ENCODE results near the gene ITM2C.

ITM2C gene

DNA sequence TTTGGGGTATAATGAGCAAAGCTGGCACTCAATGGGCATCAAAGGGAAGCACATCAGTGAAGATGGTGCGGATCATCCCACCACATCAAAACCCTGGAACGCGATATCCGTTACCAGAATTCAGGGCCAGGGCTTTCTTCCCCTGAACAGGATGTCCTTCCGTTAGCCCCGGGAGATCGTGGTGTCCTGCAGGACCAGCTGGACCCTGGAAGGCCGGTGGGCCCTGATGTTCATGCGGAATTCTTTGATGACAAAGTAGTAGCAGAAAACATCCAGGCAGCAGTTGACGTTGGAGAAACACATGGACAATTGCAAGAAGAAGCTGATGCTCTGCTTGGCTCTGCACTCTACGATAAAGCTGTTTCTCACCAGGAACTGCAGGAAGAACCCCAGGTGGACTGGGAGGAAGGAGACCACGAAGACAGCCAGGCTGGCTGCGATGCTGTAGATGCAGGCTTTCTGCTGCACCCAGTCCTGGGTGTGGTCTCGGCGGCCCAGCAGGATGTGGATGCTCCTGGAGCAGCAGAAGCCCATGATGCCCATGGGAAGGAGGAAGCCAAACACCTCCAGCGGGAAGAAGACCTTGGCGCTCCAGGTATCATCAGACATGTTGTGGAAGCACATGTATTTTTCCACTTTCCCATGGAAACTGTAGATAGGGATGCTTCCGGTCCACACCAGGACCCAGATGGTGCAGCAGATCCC lies 45.3 kb downstream of the ITM2C start:
- Histone ChIP-seq H3K9me3 (ENCODE audit: control insufficient read depth, low read length) (no peaks in the 10 kb centered on the region), H3K4me3 (ENCODE audit: low read length) (no peak overlapping the region), H3K27me3 (ENCODE audit: control insufficient read depth, insufficient read depth, low read length) (no peaks in the 10 kb centered on the region), H3K9ac (ENCODE audit: low read length) (no peak overlapping the region), H3K36me3 (ENCODE audit: control insufficient read depth, insufficient read depth, low read length) (no peaks in the 10 kb centered on the region), H3K4me1 (ENCODE audit: control insufficient read depth, insufficient read depth, low read length) (peaks cover 5% of the 10 kb centered on the region)

DNA sequence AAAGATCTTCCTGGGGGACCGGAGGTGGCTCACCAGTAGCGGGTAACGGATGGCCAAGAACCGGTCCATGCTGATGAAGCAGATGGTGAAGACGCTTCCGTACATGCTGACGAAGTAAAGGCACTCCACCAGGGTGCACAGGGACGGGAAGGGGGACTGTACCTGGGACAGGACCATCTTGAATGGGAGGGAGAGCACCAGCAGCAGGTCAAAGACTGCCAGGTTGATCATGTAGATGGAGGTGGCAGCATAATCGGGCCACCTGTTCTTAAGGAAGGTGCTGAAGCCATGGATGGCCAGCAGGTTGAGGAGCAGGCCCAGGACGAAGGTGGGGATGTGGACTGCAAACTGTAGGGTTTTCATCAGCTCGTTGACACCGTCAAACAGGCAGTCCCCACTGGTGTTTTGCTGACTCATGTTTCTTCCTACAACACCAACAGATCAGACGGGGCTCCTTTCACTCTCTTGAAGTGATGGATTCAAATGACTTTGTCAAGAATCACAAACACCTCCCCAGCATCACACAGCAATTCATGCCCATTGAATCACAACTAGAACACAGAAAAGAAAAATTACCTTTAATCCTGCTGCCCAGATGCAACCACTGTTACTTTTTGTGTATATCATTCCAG lies 45.9 kb downstream of the ITM2C start:
- no peaks in the 10 kb centered on the region for H3K36me3 ChIP-seq (ENCODE audit: control insufficient read depth, insufficient read depth, low read length)
- H3K9me3 ChIP-seq (ENCODE audit: control insufficient read depth, low read length) = no peaks in the 10 kb centered on the region
- H3K4me3 ChIP-seq (ENCODE audit: low read length) = no peak overlapping the region
- H3K9ac ChIP-seq (ENCODE audit: low read length) = no peak overlapping the region
- H3K4me1 ChIP-seq (ENCODE audit: control insufficient read depth, insufficient read depth, low read length) = peaks cover 5% of the 10 kb centered on the region
- H3K27me3 ChIP-seq (ENCODE audit: control insufficient read depth, insufficient read depth, low read length) = no peaks in the 10 kb centered on the region

DNA sequence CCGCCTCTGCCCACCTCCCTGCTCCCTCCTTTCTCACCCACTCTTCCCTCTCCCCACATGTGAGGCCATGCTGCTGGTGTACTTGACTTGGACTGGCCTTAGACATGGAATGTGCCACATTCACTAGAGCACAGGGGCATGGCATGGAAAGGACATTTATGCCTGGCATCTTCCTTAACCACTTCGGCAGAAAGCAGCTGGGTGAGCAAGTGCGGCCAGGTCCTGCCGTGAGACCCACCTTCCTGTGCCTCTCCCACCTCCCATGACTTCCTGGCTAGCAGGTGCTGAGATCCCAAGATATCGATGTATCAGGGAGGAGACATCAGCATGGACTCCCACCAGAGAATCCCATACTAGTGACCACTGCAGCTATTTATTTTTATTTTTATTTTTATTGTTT lies 47.3 kb downstream of the ITM2C start:
- Histone ChIP-seq H3K36me3 (ENCODE audit: control insufficient read depth, insufficient read depth, low read length) (no peaks in the 10 kb centered on the region), H3K4me1 (ENCODE audit: control insufficient read depth, insufficient read depth, low read length) (peaks cover 5% of the 10 kb centered on the region), H3K27me3 (ENCODE audit: control insufficient read depth, insufficient read depth, low read length) (no peaks in the 10 kb centered on the region), H3K9ac (ENCODE audit: low read length) (no peak overlapping the region), H3K9me3 (ENCODE audit: control insufficient read depth, low read length) (no peaks in the 10 kb centered on the region), H3K4me3 (ENCODE audit: low read length) (no peak overlapping the region)

DNA sequence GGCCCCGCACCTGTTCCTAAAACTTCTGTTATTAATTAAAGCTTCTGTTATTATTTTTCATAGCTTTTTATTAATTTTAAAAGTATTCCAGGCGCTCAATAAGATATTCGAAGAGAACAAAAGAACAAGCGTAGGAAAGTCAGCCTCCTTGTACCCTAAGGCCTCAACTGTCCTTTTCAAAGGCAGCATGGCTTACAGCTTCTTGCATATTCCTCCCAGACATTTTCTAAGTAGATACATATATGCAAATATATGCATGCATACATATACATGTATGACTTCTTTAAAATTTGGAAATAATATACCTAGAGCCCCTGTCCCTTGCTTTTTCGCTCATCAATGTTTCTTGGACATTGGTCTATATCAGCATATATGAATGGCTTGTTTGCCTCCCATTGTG lies 48.0 kb downstream of the ITM2C start:
- Histone ChIP-seq H3K4me1 (ENCODE audit: control insufficient read depth, insufficient read depth, low read length) (peaks cover 5% of the 10 kb centered on the region), H3K27me3 (ENCODE audit: control insufficient read depth, insufficient read depth, low read length) (no peaks in the 10 kb centered on the region), H3K36me3 (ENCODE audit: control insufficient read depth, insufficient read depth, low read length) (no peaks in the 10 kb centered on the region)

DNA sequence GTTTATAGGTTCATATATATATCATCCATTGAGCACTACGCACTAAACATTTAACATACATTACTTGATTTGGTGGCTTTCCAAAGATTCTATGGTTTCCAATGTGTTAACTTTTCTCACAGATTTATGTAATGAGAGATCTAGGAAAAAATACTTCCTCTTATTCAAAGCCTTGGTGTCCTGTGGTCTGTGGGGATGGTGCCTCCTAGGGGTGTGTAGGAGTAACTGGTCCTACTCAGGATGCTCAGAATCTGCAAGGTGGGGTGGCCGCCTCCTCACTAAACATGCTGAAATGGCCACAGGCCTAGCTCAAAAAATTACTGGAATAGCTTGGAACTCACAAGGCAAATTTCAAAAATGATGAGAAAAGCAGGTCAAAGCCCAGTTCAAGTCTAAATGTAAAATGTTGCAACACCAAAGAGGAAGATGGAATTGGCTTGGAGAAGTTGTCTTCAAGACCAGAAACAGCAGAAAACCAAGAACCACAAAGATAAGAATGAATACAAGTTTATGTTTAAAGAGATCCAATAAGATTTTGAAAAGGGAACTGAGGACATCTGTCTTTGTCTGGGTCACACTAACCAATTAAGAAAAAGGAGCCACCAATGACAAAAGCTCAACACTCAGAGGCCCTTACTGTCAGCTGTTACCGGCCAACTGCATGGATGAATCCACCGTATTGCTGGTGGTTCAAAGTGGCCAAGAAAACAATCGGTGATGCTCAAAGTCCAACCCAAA lies 48.8 kb downstream of the ITM2C start:
- Histone ChIP-seq H3K27me3 (ENCODE audit: control insufficient read depth, insufficient read depth, low read length) (no peaks in the 10 kb centered on the region), H3K9me3 (ENCODE audit: control insufficient read depth, low read length) (no peaks in the 10 kb centered on the region), H3K4me1 (ENCODE audit: control insufficient read depth, insufficient read depth, low read length) (peaks cover 5% of the 10 kb centered on the region), H3K4me3 (ENCODE audit: low read length) (no peak overlapping the region), H3K9ac (ENCODE audit: low read length) (no peak overlapping the region), H3K36me3 (ENCODE audit: control insufficient read depth, insufficient read depth, low read length) (no peaks in the 10 kb centered on the region)

More for the DNA sequence above, 48.0 kb downstream of the ITM2C start:
- Histone ChIP-seq H3K9ac (ENCODE audit: low read length) (no peak overlapping the region), H3K9me3 (ENCODE audit: control insufficient read depth, low read length) (no peaks in the 10 kb centered on the region), H3K4me3 (ENCODE audit: low read length) (no peak overlapping the region)

DNA sequence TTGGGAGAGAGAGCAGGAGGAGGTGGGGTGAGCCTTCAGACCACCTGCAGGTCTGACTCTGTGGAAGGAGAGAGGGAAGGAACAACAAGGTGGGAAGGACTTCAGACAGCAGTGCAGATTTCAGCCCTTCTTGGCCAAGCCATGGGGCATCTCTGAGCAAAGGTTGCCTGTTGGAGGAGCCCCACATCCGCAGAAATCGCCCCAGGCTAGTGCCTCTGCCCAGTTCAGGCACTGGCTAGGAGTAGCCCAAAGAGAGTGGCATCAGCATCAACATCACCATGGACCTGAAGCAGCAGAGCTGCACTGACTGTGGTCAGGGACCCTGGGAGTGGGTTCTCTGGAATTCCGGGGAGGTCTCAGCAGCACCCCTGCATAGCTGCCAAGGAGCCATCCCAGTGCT lies 50.1 kb downstream of the ITM2C start:
- Histone ChIP-seq H3K4me1 (ENCODE audit: control insufficient read depth, insufficient read depth, low read length) (no peaks in the 10 kb centered on the region), H3K4me3 (ENCODE audit: low read length) (no peak overlapping the region), H3K9me3 (ENCODE audit: control insufficient read depth, low read length) (no peaks in the 10 kb centered on the region), H3K9ac (ENCODE audit: low read length) (no peak overlapping the region), H3K27me3 (ENCODE audit: control insufficient read depth, insufficient read depth, low read length) (no peaks in the 10 kb centered on the region), H3K36me3 (ENCODE audit: control insufficient read depth, insufficient read depth, low read length) (no peaks in the 10 kb centered on the region)

DNA sequence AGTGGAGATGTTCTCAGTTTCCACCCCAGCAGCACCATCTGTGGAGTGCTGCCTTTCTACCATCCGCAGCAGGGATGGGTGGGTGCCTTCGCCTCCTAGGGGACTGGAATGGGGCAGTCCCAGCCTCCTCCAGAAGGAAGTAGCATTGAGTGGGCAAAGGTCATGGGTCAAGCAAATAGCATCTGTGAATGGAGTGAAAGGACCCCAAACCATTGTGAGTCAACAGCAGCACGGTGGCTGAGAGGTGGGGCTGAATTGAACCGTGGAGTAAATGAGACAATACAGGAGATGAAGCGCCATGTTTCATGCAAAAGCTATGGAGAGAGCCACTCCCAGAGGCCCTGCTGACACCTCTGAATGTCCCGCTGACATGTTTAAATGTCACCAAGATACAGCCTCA lies 50.6 kb downstream of the ITM2C start:
- Histone ChIP-seq H3K4me1 (ENCODE audit: control insufficient read depth, insufficient read depth, low read length) (no peaks in the 10 kb centered on the region), H3K27me3 (ENCODE audit: control insufficient read depth, insufficient read depth, low read length) (no peaks in the 10 kb centered on the region), H3K9ac (ENCODE audit: low read length) (no peak overlapping the region), H3K4me3 (ENCODE audit: low read length) (no peak overlapping the region), H3K9me3 (ENCODE audit: control insufficient read depth, low read length) (no peaks in the 10 kb centered on the region), H3K36me3 (ENCODE audit: control insufficient read depth, insufficient read depth, low read length) (no peaks in the 10 kb centered on the region)

DNA sequence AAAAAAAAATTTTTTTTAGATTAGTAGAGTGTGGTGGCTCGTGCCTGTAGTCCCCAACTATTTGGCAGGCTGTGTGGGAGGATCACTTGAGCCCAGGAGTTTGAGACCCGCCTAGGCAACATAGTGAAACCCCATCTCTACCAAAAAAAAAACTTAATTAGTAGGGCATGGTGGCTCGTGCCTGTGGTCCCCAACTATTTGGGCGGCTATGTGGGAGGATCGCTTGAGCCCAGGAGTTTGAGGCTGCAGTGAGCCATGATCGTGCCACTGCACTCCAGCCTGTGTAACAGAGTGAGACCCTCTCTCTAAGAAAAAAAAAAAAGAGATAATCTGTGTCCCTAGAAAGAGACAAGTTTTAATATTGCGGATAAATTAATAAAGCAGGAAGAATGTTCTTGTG lies 51.5 kb downstream of the ITM2C start:
- no peaks in the 10 kb centered on the region for H3K4me1 ChIP-seq (ENCODE audit: control insufficient read depth, insufficient read depth, low read length)
- no peaks in the 10 kb centered on the region for H3K9me3 ChIP-seq (ENCODE audit: control insufficient read depth, low read length)
- H3K4me3 ChIP-seq (ENCODE audit: low read length) = no peak overlapping the region
- H3K36me3 ChIP-seq (ENCODE audit: control insufficient read depth, insufficient read depth, low read length) = no peaks in the 10 kb centered on the region
- H3K9ac ChIP-seq (ENCODE audit: low read length) = no peak overlapping the region
- H3K27me3 ChIP-seq (ENCODE audit: control insufficient read depth, insufficient read depth, low read length) = no peaks in the 10 kb centered on the region

DNA sequence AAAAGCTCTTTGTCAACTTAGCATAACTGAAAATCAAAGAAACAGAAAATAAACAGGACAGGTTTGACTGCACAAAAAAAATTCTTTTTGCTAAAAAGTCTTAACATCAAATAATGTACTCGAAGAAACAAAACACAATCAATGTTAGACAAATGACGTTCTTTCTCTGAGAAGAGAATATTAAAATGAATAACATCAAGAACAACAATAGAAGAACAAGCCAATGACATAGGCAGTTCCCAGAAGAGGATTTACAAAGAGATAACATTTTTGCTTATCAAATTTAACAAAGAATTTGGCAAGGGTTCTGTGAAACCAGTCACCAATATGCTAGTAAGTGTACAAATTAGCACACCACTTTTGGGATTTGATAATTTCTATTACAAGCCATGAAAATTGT lies 54.5 kb downstream of the ITM2C start:
- Histone ChIP-seq H3K4me1 (ENCODE audit: control insufficient read depth, insufficient read depth, low read length) (no peaks in the 10 kb centered on the region), H3K9me3 (ENCODE audit: control insufficient read depth, low read length) (no peaks in the 10 kb centered on the region), H3K27me3 (ENCODE audit: control insufficient read depth, insufficient read depth, low read length) (peaks cover 4% of the 10 kb centered on the region), H3K36me3 (ENCODE audit: control insufficient read depth, insufficient read depth, low read length) (no peaks in the 10 kb centered on the region), H3K4me3 (ENCODE audit: low read length) (no peak overlapping the region), H3K9ac (ENCODE audit: low read length) (no peak overlapping the region)

DNA sequence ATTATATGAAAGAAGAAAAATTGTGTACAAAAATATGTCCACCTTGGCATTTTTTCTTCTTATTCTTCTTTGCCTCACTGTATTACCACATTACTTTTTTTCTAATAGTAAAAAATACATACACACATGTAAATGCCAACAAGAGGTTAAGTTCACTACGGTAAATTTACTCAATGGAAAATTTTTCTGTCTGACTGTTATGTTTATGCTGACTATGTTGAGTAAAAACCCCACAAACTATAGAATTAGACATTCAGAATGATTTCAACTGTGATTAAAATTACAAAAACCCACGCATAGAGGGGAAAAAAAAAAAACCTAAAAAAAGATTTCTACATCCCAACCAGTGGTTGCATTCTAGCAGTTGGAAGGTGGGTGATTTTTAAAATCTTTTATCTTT lies 54.9 kb downstream of the ITM2C start:
- no peak overlapping the region for H3K4me3 ChIP-seq (ENCODE audit: low read length)
- no peaks in the 10 kb centered on the region for H3K4me1 ChIP-seq (ENCODE audit: control insufficient read depth, insufficient read depth, low read length)
- no peaks in the 10 kb centered on the region for H3K9me3 ChIP-seq (ENCODE audit: control insufficient read depth, low read length)
- H3K9ac ChIP-seq (ENCODE audit: low read length) = no peak overlapping the region
- H3K27me3 ChIP-seq (ENCODE audit: control insufficient read depth, insufficient read depth, low read length) = peaks cover 4% of the 10 kb centered on the region
- H3K36me3 ChIP-seq (ENCODE audit: control insufficient read depth, insufficient read depth, low read length) = no peaks in the 10 kb centered on the region

DNA sequence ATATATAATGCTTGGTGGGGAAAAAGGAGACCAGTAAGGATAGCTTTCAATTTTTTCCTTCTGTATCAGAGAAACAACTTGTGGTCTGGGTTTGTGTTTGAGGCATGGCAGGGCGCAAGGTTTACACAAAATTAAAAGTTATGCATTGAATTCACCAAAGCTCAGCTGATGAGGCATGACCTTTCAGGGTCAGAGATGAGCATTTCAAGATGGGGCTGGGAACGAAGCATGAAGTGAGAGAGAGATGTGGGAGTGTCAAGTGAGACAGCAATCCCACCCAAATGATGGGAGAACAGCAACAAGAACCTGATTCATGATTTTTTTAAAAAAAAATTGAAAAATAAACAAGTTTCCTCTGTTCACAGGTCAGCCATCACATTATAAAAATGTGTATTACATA lies 55.4 kb downstream of the ITM2C start:
- Histone ChIP-seq H3K4me1 (ENCODE audit: control insufficient read depth, insufficient read depth, low read length) (no peaks in the 10 kb centered on the region), H3K9ac (ENCODE audit: low read length) (no peak overlapping the region), H3K36me3 (ENCODE audit: control insufficient read depth, insufficient read depth, low read length) (no peaks in the 10 kb centered on the region), H3K4me3 (ENCODE audit: low read length) (no peak overlapping the region), H3K27me3 (ENCODE audit: control insufficient read depth, insufficient read depth, low read length) (peaks cover 4% of the 10 kb centered on the region), H3K9me3 (ENCODE audit: control insufficient read depth, low read length) (no peaks in the 10 kb centered on the region)

DNA sequence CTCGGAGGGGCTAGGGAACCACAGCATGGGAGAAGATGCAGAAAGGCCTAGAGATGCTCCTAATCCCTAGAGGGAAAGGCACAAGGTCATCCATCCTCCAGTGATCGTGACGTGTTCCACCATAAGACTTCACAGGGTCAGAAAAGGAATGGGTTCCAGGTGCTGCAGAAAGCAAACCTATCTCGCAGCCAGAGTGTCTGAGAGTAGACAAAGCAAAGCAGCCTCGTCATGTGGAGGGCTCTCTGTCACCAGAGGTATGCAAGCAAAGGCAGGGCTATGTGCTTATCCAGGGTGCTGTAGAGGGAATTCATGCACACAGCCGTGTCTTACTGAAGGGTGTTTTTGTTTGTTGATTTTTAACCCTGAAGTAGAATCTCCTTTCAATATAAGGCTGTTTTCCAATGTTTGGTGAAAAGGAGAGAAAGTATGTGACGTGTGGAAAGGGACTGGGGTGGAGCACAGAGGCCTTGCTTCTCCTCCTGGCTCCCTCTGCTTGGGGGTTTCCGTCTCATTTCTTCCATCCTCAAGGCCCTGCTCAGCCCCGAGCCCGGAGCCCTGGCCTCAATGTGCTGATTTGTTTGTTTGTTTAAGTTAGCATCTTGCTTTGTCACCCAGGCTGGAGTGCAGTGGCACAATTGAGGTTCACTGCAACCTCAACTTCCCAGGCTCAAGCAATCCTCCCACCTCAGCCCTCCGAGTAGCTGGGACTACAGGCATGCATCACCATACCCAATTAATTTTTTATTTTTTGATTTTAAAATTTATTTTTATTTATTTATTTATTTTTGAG lies 57.3 kb downstream of the ITM2C start:
- no peaks in the 10 kb centered on the region for H3K9me3 ChIP-seq (ENCODE audit: control insufficient read depth, low read length)
- H3K27me3 ChIP-seq (ENCODE audit: control insufficient read depth, insufficient read depth, low read length) = peaks cover 6% of the 10 kb centered on the region
- H3K9ac ChIP-seq (ENCODE audit: low read length) = no peak overlapping the region
- no peaks in the 10 kb centered on the region for H3K36me3 ChIP-seq (ENCODE audit: control insufficient read depth, insufficient read depth, low read length)
- H3K4me3 ChIP-seq (ENCODE audit: low read length) = no peak overlapping the region
- H3K4me1 ChIP-seq (ENCODE audit: control insufficient read depth, insufficient read depth, low read length) = no peaks in the 10 kb centered on the region

All from mucosa of stomach (tissue), 1 donor.